Astrocyte (in vitro differentiated cells and primary cell): ENCODE data around the gene MARK4. TPM values are rescaled to one million over a fixed set of nuclear protein-coding genes. Genes with fewer than 3 reads are reported as not detected.
"Not testable (repeated sequence)": the region's sequence is repeated elsewhere in the genome, so short reads cannot be mapped to it uniquely, and the experiment has no call there.

Source experiments
- DNase-seq: peaks from one replicate; pipeline ENCODE4 v3.0.0-alpha.2; 2010; ENCODE audit warnings: low read depth
- FAIRE-seq: peaks from 2 replicates; lab custom pipeline; 2011; peaks lifted over from hg19 to GRCh38; lab: Jason Lieb, UNC
- H2AFZ ChIP-seq: 2 replicates; pipeline ENCODE4 v1.6.0; 2012; ENCODE audit warnings: low read depth, low read length, inconsistent platforms
- H3K27ac ChIP-seq: 2 replicates; pipeline ENCODE4 v1.5.1; 2011; ENCODE audit warnings: low read depth, low read length, inconsistent platforms
- H3K27me3 ChIP-seq: 2 replicates; pipeline ENCODE4 v1.6.0; 2011; ENCODE audit warnings: low read length, inconsistent platforms; ENCODE audit not compliant: insufficient read depth
- H3K36me3 ChIP-seq: 2 replicates; pipeline ENCODE4 v1.5.1; 2011; ENCODE audit warnings: low read length, inconsistent platforms; ENCODE audit not compliant: insufficient read depth
- H3K4me1 ChIP-seq: 2 replicates; pipeline ENCODE4 v1.5.1; 2011; ENCODE audit warnings: low read length, inconsistent platforms; ENCODE audit not compliant: insufficient read depth
- H3K4me2 ChIP-seq: 2 replicates; pipeline ENCODE4 v1.6.0; 2012; ENCODE audit warnings: low read length, inconsistent platforms
- H3K4me3 ChIP-seq: 2 replicates; pipeline ENCODE4 v1.5.1; 2011; ENCODE audit warnings: low read depth, mild to moderate bottlenecking, low read length, inconsistent platforms; ENCODE audit not compliant: insufficient read depth
- H3K79me2 ChIP-seq: 2 replicates; pipeline ENCODE4 v1.6.0; 2012; ENCODE audit warnings: mild to moderate bottlenecking, low read length, inconsistent platforms; ENCODE audit not compliant: insufficient read depth
- H3K9ac ChIP-seq: 2 replicates; pipeline ENCODE4 v1.6.0; 2012; ENCODE audit warnings: mild to moderate bottlenecking, low read length, inconsistent platforms
- H3K9me3 ChIP-seq: 2 replicates; pipeline ENCODE4 v1.5.1; 2012; ENCODE audit warnings: low read depth, mild to moderate bottlenecking, low read length, inconsistent platforms; ENCODE audit not compliant: insufficient read depth
- H4K20me1 ChIP-seq: 2 replicates; pipeline ENCODE4 v1.6.0; 2012; ENCODE audit warnings: low read length, inconsistent platforms; ENCODE audit not compliant: insufficient read depth
- H3K27ac Mint-ChIP-seq: one replicate; pipeline ENCODE4 v1.8.0; 2021; ENCODE audit warnings: mild to moderate bottlenecking, mixed read lengths; ENCODE audit not compliant: unreplicated experiment
- H3K27me3 Mint-ChIP-seq: one replicate; pipeline ENCODE4 v1.8.0; 2021; ENCODE audit warnings: low read depth, mixed read lengths; ENCODE audit not compliant: unreplicated experiment
- H3K36me3 Mint-ChIP-seq: one replicate; pipeline ENCODE4 v1.8.0; 2021; ENCODE audit warnings: low read depth, mixed read lengths; ENCODE audit not compliant: unreplicated experiment
- H3K4me1 Mint-ChIP-seq: one replicate; pipeline ENCODE4 v1.8.0; 2021; ENCODE audit warnings: low read depth, mixed read lengths; ENCODE audit not compliant: unreplicated experiment
- H3K4me3 Mint-ChIP-seq: one replicate; pipeline ENCODE4 v1.8.0; 2021; ENCODE audit warnings: mild to moderate bottlenecking, moderate library complexity, mixed read lengths; ENCODE audit not compliant: unreplicated experiment
- H3K9me3 Mint-ChIP-seq: one replicate; pipeline ENCODE4 v1.8.0; 2021; ENCODE audit warnings: mild to moderate bottlenecking, mixed read lengths; ENCODE audit not compliant: unreplicated experiment
- CTCF ChIP-seq: IDR thresholded peaks from 2 replicates; pipeline ENCODE4 v1.5.1; 2011; ENCODE audit warnings: low read depth, mild to moderate bottlenecking, inconsistent platforms, low read length, moderate library complexity; ENCODE audit not compliant: insufficient read depth
- EZH2 ChIP-seq: IDR thresholded peaks from 2 replicates; pipeline ENCODE4 v1.6.1; 2012; ENCODE audit warnings: mild to moderate bottlenecking, low read length, inconsistent platforms; ENCODE audit not compliant: insufficient read depth
- total RNA-seq: library from RNA; stranded (reverse); gene quantifications from 2 replicates; pipeline ENCODE4 v1.2.1, GENCODE V29; 2021

The MARK4 gene
- total RNA-seq, 1 donor from 2014 or later = 61.0 TPM

GRCh38 chr19:45311621-45312020 lies 60.5 kb downstream of the MARK4 start:
- no peak for FAIRE-seq
- no peak for DNase-seq
- H3K4me1 Mint-ChIP-seq = no peaks in the 10 kb centered on the region
- no peaks in the 10 kb centered on the region for H3K4me1 ChIP-seq
- H3K9ac ChIP-seq = no peak overlapping the region
- no peaks in the 10 kb centered on the region for H4K20me1 ChIP-seq
- no peak overlapping the region for H3K27ac ChIP-seq
- H3K79me2 ChIP-seq = no peaks in the 10 kb centered on the region
- H3K4me3 ChIP-seq = no peak overlapping the region
- no peaks in the 10 kb centered on the region for H3K36me3 ChIP-seq
- TF ChIP-seq EZH2 (no peak), CTCF (no peak)
- no peaks in the 10 kb centered on the region for H3K36me3 Mint-ChIP-seq
- H3K27ac Mint-ChIP-seq = no peak overlapping the region
- H2AFZ ChIP-seq = no peak overlapping the region
- H3K27me3 Mint-ChIP-seq = peaks cover 24% of the 10 kb centered on the region
- no peak overlapping the region for H3K4me2 ChIP-seq
- no peaks in the 10 kb centered on the region for H3K9me3 Mint-ChIP-seq
- peaks cover 6% of the 10 kb centered on the region for H3K27me3 ChIP-seq
- H3K4me3 Mint-ChIP-seq = no peak overlapping the region
- no peaks in the 10 kb centered on the region for H3K9me3 ChIP-seq

GRCh38 chr19:45312285-45312684 lies 61.2 kb downstream of the MARK4 start:
- not testable (repeated sequence) for H3K27ac Mint-ChIP-seq, H3K27me3 ChIP-seq, H3K36me3 ChIP-seq, DNase-seq, H3K79me2 ChIP-seq, H3K4me3 ChIP-seq, FAIRE-seq, H3K36me3 Mint-ChIP-seq, H3K4me2 ChIP-seq, H3K9me3 ChIP-seq, H2AFZ ChIP-seq, H4K20me1 ChIP-seq, H3K9me3 Mint-ChIP-seq, H3K4me1 ChIP-seq, H3K9ac ChIP-seq, H3K4me1 Mint-ChIP-seq, H3K27ac ChIP-seq, H3K4me3 Mint-ChIP-seq
- H3K27me3 Mint-ChIP-seq = peaks cover 28% of the 10 kb centered on the region

GRCh38 chr19:45314708-45315245 lies 63.7 kb downstream of the MARK4 start:
- H3K36me3 Mint-ChIP-seq = no peaks in the 10 kb centered on the region
- FAIRE-seq (no peak), DNase-seq (no peak)
- no peak overlapping the region for H3K27ac Mint-ChIP-seq
- no peaks in the 10 kb centered on the region for H3K4me1 Mint-ChIP-seq
- H3K36me3 ChIP-seq = no peaks in the 10 kb centered on the region
- H2AFZ ChIP-seq = no peak overlapping the region
- H3K4me3 Mint-ChIP-seq = no peak overlapping the region
- H4K20me1 ChIP-seq = no peaks in the 10 kb centered on the region
- H3K9me3 Mint-ChIP-seq = no peaks in the 10 kb centered on the region
- H3K27ac ChIP-seq = no peak overlapping the region
- no peaks in the 10 kb centered on the region for H3K9me3 ChIP-seq
- no peak overlapping the region for H3K4me2 ChIP-seq
- no peak overlapping the region for H3K4me3 ChIP-seq
- H3K9ac ChIP-seq = no peak overlapping the region
- H3K79me2 ChIP-seq = no peaks in the 10 kb centered on the region
- peaks cover 39% of the 10 kb centered on the region for H3K27me3 Mint-ChIP-seq
- no peaks in the 10 kb centered on the region for H3K4me1 ChIP-seq
- peaks cover 6% of the 10 kb centered on the region for H3K27me3 ChIP-seq
- TF ChIP-seq CTCF (no peak), EZH2 (no peak)
